Bronchial epithelial cell (primary cell): Measurements from ENCODE around the gene EHBP1. TPM values are rescaled to one million over a fixed set of nuclear protein-coding genes. Genes with fewer than 3 reads are reported as not detected.

ENCODE experiments used
- DNase-seq: peaks from one replicate; pipeline ENCODE4 v3.0.0-alpha.2; 2010; ENCODE audit warnings: low read depth
- FAIRE-seq: peaks from 2 replicates; lab custom pipeline; 2011; peaks lifted over from hg19 to GRCh38; lab: Jason Lieb, UNC
- H3K27me3 ChIP-seq: 2 replicates; pipeline ENCODE4 v1.5.1; 2011; ENCODE audit warnings: low read length; ENCODE audit not compliant: control insufficient read depth, insufficient read depth
- H3K36me3 ChIP-seq: 2 replicates; pipeline ENCODE4 v1.5.1; 2011; ENCODE audit warnings: low read length; ENCODE audit not compliant: control insufficient read depth, insufficient read depth
- H3K4me3 ChIP-seq: 2 replicates; pipeline ENCODE4 v1.5.1; 2011; ENCODE audit warnings: mild to moderate bottlenecking, low read depth, low read length, control low read depth
- total RNA-seq: library from RNA; depleted of rRNA; stranded (reverse); fragments of >200 nt; gene quantifications from 2 replicates; pipeline ENCODE4 v1.2.1, GENCODE V29; 2014
- TF ChIP-seq, protein P1 (sequence below): IDR thresholded peaks from 2 replicates; pipeline ENCODE4 v1.5.1; 2011; ENCODE audit warnings: mild to moderate bottlenecking, moderate library complexity, low read length, control low read depth, inconsistent platforms; ENCODE audit not compliant: insufficient read depth, severe bottlenecking

EHBP1 gene
- total RNA-seq, 1 donor from 2014 or later, result 132 TPM

DNA sequence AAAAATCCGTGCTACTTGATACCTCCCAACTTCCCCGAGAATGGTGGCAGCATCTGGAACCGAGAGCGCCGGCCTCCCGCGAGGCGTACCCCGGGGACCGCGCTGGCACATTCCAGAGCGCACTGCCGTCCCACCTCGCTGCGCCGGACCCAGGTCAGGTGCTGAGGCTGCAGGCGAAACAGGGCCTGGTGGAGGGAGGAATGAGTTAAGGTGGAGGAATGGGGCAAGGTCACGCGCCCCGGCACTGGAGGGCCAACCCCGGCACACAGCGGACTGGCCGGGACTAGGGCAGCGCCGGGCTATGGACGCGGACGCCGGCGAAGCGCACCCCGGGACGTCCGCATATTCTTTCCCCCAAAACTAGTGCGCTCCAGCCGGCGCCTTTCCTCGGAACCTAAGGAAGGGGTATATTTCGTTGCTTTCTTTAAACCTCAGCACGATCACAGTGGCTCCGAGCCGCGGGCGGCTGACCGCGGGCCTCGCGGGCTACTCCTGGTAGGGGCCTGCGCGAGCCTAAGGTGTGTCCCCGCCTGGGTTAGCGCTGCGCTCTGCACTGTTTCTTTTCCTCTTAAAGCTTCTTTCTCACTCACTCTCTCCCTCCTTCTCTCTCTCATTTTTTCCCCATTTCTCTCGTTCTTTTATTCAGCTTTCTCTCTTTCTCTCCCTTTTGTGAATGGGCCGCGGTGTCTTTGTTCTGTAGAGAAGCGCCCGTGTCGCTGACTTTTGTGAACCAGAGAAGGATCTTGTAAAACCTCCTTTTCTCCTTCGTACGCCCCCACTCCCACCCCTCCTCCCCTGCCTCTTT is 343.1 kb downstream of the EHBP1 start:
- Histone ChIP-seq H3K36me3 (no peaks in the 10 kb centered on the region), H3K27me3 (no peaks in the 10 kb centered on the region), H3K4me3 (peak overlapping the region; percentile 68)
- DNase-seq (peak; percentile 11), FAIRE-seq (no peak)
- TF ChIP-seq, protein P1, sequence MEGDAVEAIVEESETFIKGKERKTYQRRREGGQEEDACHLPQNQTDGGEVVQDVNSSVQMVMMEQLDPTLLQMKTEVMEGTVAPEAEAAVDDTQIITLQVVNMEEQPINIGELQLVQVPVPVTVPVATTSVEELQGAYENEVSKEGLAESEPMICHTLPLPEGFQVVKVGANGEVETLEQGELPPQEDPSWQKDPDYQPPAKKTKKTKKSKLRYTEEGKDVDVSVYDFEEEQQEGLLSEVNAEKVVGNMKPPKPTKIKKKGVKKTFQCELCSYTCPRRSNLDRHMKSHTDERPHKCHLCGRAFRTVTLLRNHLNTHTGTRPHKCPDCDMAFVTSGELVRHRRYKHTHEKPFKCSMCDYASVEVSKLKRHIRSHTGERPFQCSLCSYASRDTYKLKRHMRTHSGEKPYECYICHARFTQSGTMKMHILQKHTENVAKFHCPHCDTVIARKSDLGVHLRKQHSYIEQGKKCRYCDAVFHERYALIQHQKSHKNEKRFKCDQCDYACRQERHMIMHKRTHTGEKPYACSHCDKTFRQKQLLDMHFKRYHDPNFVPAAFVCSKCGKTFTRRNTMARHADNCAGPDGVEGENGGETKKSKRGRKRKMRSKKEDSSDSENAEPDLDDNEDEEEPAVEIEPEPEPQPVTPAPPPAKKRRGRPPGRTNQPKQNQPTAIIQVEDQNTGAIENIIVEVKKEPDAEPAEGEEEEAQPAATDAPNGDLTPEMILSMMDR, result no peak

DNA sequence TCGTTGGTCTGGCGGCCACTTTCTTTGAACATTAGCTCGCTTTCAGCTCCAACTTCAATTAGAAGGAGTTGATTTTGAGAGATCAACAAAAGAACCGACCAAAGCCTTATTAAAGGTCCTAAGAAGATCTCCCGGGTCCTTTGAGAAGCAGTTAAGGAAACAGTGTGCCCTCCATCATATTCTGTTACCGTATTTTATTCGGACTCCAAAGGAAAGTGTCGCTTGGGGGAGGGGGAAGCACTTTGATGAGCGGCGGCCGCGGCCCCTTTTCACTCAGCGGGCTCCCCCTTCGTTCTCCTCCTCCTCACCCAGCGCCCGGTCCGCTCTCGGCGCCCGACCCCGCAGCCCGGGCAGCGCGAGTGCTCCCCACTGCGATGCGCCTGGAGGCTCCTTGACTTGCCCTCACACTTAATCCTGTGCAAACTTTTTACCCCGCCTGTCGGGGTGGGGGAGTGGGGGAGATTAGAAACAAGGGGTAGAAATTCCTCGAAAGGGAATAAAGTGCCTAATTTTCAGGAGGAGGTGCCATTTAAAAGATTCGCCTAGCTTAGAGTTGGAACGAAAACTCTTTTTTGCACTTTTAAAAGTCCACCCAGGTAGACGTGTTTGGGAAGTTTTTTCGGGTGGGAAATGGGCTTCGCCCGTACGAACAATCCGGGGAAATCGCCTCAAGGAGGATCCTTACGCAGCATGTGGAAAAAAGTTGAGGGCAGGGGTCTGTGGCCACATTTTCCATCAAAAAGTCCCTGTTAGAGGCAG is 343.9 kb downstream of the EHBP1 start:
- Histone ChIP-seq H3K4me3 (peak overlapping the region; percentile 68), H3K36me3 (no peaks in the 10 kb centered on the region), H3K27me3 (no peaks in the 10 kb centered on the region)
- FAIRE-seq (no peak), DNase-seq (peak; percentile 13)
- TF ChIP-seq, protein P1, result no peak

DNA sequence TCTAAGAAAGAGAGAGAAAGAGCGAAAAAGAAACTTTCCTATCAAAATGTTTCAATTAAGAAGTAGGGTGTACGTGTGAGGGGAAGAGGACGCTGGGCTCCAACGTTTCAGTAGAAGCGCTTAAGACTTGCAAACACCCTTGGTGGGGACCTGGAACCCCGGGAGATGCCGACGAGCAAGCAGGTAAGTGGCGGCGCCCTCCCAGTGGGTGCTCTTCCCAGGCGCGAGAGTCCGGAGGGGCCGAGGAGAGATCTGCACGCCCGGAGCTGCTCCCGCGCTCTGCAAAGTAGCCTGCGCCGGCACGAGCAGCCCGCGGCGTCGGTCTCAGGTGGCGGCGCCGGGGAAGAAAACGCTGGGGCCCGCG is 344.4 kb downstream of the EHBP1 start:
- TF ChIP-seq, protein P1, result no peak
- H3K27me3 ChIP-seq, result no peaks in the 10 kb centered on the region
- peaks cover 1% of the 10 kb centered on the region for H3K36me3 ChIP-seq
- H3K4me3 ChIP-seq, result peak overlapping the region; percentile 68
- FAIRE-seq, result no peak
- peak; percentile 40 for DNase-seq

DNA sequence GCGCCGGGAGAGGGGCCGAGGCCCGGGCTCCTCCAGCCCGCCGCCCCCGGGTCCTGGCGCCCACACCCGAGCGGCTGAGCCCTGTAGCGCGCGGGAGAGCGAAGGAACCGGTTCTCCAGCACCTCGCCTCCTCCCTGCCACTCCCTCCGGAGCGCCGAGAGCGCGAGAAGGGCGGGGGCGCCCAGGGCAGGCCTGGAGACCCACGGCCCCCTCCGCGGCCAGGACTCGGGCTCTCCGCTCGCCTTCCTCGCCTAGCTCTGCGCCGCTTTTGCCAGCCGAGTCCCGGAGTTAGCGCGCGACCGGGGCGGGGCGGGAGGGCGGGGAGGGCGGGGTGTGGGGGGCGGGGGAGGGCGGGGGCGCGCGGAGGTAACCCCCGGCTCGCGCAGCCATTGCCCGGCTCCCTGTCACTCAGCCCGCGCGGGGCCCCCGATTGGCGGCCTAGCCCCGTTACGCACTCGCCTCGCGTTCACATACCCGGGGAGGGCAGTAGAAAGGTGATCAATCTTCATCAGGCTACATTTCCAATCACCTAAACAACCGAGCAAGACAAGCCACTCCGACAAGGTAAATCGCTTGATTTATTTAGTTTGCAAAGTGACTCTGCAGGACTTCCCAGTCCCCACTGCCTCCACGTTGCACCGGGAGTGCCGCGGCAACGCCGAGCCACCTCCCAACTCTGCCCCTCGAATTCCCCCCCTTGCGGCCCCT is 345.0 kb downstream of the EHBP1 start, which contains the start of gene OTX1:
TSS of gene OTX1 (plus strand) at position 497 of the 708 bp plus-strand sequence. CDS start 2,161 bp downstream, outside the sequence.
- Histone ChIP-seq H3K27me3 (no peaks in the 10 kb centered on the region), H3K36me3 (peaks cover 3% of the 10 kb centered on the region), H3K4me3 (peak within 1 kb of the TSS; percentile 68)
- TF ChIP-seq, protein P1, result no peak
- FAIRE-seq, result no peak
- DNase-seq, result peak; percentile 69

DNA sequence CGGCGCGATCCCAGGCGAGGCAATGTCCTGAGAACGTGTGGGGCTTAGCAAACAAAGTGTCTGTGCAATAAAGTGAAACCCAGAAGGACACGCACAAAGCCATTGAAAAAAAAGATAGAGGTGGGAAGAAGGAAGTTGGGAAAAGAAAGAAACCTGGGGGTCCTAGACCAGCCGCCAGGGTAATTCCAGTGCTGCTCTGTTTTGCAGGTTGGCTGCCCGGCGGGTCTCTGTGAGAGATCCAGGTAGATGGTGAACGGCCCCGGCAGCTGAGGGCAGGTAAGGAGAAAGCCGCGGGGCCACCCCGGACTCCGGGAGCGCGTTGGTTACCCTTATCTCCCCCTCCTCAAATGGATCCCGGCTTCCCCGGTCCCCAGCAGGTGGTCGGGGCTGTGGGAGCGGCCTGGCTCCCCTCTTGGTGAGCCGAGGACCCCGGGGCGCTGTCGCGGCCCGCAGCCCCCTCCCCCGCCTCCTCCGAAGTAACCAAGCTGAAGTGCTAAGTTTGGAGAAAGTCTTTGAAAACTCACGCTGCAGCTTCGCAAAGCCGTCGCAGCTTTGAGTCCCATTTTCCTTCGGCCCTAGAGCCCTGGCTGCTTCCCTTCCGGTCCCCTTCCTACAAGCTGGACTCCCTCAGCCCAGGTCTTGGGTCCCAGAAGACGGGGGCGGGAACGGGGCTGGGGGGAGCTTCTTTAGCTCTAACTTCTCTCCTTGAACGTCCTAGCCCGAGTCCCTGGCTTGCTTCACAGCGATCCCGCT is 345.7 kb downstream of the EHBP1 start:
- no peak for FAIRE-seq
- Histone ChIP-seq H3K4me3 (peak overlapping the region; percentile 68), H3K36me3 (peaks cover 5% of the 10 kb centered on the region), H3K27me3 (no peaks in the 10 kb centered on the region)
- DNase-seq, result no peak
- TF ChIP-seq, protein P1, result no peak
